Measurements from ENCODE around the gene TMEM245. TPM values are rescaled to one million over a fixed set of nuclear protein-coding genes. Genes with fewer than 3 reads are reported as not detected.

The TMEM245 gene
- total and polyA plus RNA-seq, 2 of the 13 experiments (the other 11 are each of a cell fraction or from before 2014, with no cell fraction given), result 53.5 to 55.4 TPM

DNA sequence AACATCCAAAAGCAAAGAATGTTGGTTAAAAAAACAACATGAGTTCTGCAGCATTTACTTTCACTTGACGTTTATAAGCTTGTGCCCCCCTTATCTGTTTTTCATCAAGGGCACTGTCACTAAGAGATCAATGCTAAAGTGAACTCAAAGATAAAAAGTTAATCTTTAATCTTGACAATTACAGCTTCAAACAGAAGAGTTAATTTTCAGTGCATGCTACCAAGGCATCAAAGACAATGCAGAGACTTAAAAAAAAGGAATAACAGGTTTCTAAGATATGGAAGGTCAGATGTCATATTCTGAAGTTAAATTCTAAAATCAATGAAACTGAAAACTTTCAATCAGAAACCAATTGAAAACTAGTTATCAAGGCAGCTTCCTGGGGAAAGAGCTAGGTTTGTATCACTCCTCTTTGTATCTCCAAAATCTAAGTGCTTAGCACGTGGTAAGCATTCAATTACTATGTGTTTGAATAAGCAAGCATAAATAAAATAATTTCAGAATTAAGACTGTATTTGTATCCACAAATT, 37.6 kb downstream of the TMEM245 start (continued):
- TF ChIP-seq, protein P1, sequence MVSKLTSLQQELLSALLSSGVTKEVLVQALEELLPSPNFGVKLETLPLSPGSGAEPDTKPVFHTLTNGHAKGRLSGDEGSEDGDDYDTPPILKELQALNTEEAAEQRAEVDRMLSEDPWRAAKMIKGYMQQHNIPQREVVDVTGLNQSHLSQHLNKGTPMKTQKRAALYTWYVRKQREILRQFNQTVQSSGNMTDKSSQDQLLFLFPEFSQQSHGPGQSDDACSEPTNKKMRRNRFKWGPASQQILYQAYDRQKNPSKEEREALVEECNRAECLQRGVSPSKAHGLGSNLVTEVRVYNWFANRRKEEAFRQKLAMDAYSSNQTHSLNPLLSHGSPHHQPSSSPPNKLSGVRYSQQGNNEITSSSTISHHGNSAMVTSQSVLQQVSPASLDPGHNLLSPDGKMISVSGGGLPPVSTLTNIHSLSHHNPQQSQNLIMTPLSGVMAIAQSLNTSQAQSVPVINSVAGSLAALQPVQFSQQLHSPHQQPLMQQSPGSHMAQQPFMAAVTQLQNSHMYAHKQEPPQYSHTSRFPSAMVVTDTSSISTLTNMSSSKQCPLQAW (CRISPR knock-in tag; IDR thresholded peaks at IDR 0.05), result peak; percentile 40; the same call in 1 of the 2 replicates
- TF ChIP-seq PHF5A (CRISPR knock-in tag; IDR thresholded peaks at IDR 0.05; ENCODE audit: low read depth, unreplicated experiment), result peak; percentile 53
- TF ChIP-seq KDM1A (CRISPR knock-in tag; IDR thresholded peaks at IDR 0.05), result no peak
- peak; percentile 93 for TF ChIP-seq ONECUT2 (CRISPR knock-in tag; IDR thresholded peaks at IDR 0.05)
- TF ChIP-seq, protein P2, sequence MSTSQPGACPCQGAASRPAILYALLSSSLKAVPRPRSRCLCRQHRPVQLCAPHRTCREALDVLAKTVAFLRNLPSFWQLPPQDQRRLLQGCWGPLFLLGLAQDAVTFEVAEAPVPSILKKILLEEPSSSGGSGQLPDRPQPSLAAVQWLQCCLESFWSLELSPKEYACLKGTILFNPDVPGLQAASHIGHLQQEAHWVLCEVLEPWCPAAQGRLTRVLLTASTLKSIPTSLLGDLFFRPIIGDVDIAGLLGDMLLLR (CRISPR knock-in tag; IDR thresholded peaks at IDR 0.05), result no peak
- no peak for TF ChIP-seq CAMTA2 (CRISPR knock-in tag; IDR thresholded peaks at IDR 0.05; ENCODE audit: borderline replicate concordance)
- peak; percentile 60; the same call in 1 of the 2 replicates for TF ChIP-seq ZNF543 (CRISPR knock-in tag; IDR thresholded peaks at IDR 0.05)
- TF ChIP-seq FOXM1 (CRISPR knock-in tag; IDR thresholded peaks at IDR 0.05), result no peak
- TF ChIP-seq GATAD2A (CRISPR knock-in tag; IDR thresholded peaks at IDR 0.05), result peak; percentile 96
- peak; percentile 77; the same call in 1 of the 2 replicates for TF ChIP-seq ZNF816 (CRISPR knock-in tag; IDR thresholded peaks at IDR 0.05; ENCODE audit: borderline replicate concordance)
- TF ChIP-seq, protein P3, sequence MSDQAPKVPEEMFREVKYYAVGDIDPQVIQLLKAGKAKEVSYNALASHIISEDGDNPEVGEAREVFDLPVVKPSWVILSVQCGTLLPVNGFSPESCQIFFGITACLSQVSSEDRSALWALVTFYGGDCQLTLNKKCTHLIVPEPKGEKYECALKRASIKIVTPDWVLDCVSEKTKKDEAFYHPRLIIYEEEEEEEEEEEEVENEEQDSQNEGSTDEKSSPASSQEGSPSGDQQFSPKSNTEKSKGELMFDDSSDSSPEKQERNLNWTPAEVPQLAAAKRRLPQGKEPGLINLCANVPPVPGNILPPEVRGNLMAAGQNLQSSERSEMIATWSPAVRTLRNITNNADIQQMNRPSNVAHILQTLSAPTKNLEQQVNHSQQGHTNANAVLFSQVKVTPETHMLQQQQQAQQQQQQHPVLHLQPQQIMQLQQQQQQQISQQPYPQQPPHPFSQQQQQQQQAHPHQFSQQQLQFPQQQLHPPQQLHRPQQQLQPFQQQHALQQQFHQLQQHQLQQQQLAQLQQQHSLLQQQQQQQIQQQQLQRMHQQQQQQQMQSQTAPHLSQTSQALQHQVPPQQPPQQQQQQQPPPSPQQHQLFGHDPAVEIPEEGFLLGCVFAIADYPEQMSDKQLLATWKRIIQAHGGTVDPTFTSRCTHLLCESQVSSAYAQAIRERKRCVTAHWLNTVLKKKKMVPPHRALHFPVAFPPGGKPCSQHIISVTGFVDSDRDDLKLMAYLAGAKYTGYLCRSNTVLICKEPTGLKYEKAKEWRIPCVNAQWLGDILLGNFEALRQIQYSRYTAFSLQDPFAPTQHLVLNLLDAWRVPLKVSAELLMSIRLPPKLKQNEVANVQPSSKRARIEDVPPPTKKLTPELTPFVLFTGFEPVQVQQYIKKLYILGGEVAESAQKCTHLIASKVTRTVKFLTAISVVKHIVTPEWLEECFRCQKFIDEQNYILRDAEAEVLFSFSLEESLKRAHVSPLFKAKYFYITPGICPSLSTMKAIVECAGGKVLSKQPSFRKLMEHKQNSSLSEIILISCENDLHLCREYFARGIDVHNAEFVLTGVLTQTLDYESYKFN (CRISPR knock-in tag; conservative IDR thresholded peaks at IDR 0.05), result peak; percentile 97
- TF ChIP-seq, protein P4, sequence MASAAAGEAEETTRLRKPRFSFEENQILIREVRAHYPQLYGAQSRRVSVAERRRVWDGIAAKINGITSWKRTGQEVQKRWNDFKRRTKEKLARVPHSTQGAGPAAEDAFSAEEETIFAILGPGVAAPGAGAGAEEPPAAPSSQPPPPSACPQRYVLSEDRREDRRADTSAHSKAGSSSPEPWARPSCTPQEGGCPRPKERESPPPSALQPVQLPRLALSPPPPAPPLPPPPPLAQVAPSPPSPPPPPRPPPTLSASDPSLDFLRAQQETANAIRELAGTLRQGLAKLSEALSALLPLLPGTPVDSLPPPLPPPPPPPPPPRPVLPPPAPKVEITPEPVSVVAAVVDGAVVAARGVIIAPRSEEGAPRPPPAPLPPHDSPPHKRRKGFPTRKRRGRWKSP (CRISPR knock-in tag; IDR thresholded peaks at IDR 0.05), result peak; percentile 42; the same call in 1 of the 2 replicates
- no peak for TF ChIP-seq GABPB1 (CRISPR knock-in tag; IDR thresholded peaks at IDR 0.05)
- TF ChIP-seq ZNF317 (CRISPR knock-in tag; IDR thresholded peaks at IDR 0.05), result no peak
- TF ChIP-seq KAT8 (CRISPR knock-in tag; IDR thresholded peaks at IDR 0.05), result peak; percentile 71
- no peak for TF ChIP-seq FOSL2 (CRISPR knock-in tag; IDR thresholded peaks at IDR 0.05)
- no peak for TF ChIP-seq ZNF460 (CRISPR knock-in tag; IDR thresholded peaks at IDR 0.05; ENCODE audit: borderline replicate concordance)
- TF ChIP-seq KLF11 (CRISPR knock-in tag; IDR thresholded peaks at IDR 0.05), result 0 out of 2 replicates have a peak, but pooled peaks have one; percentile 34
- no peak for TF ChIP-seq ZNF484 (CRISPR knock-in tag; IDR thresholded peaks at IDR 0.05; ENCODE audit: borderline replicate concordance, low read depth)
- no peak for TF ChIP-seq IRX3 (CRISPR knock-in tag; IDR thresholded peaks at IDR 0.05; ENCODE audit: borderline replicate concordance, low read depth)
- TF ChIP-seq CEBPB (IDR thresholded peaks at IDR 0.05; ENCODE audit: borderline replicate concordance, low read depth, low read length), result no peak
- peak; percentile 86; the same call in 1 of the 2 replicates for TF ChIP-seq MEF2D (CRISPR knock-in tag; IDR thresholded peaks at IDR 0.05)
- TF ChIP-seq, protein P5, sequence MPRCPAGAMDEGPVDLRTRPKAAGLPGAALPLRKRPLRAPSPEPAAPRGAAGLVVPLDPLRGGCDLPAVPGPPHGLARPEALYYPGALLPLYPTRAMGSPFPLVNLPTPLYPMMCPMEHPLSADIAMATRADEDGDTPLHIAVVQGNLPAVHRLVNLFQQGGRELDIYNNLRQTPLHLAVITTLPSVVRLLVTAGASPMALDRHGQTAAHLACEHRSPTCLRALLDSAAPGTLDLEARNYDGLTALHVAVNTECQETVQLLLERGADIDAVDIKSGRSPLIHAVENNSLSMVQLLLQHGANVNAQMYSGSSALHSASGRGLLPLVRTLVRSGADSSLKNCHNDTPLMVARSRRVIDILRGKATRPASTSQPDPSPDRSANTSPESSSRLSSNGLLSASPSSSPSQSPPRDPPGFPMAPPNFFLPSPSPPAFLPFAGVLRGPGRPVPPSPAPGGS (CRISPR knock-in tag; IDR thresholded peaks at IDR 0.05), result no peak

Measured in HepG2 (cell line).